HCT116 (cell line): ENCODE results near the gene HACD1. TPM values are rescaled to one million over a fixed set of nuclear protein-coding genes. Genes with fewer than 3 reads are reported as not detected.

Source experiments
- ATAC-seq: fragments of 200-7000 bp; cut with Tn5 transposase; 2 replicates; pipeline ENCODE4 v1.9.1; 2020; ENCODE audit warnings: mild to moderate bottlenecking, moderate library complexity
- BruUV-seq: library from RNA; stranded (reverse); fragments of 400-500 nt; replicated peaks from 2 replicates; lab custom pipeline; 2021; lab: Mats Ljungman, UMichigan
- CTCF ChIA-PET: fragments of 300-600 bp; sonication (Branson Sonifier 250); formaldehyde crosslinking; loops from one replicate; lab custom pipeline; 2021; ENCODE audit warnings: antibody characterized with exemption; lab: Charles Lee
- POLR2A ChIA-PET: fragments of 300-600, 350-600 bp; sonication (Branson Sonifier 250); formaldehyde crosslinking; loops from one replicate; lab custom pipeline; 2021; ENCODE audit warnings: antibody characterized with exemption; lab: Charles Lee
- RAD21 ChIA-PET, 2 experiments: fragments of 300-600 bp; sonication (Branson Sonifier 250); formaldehyde crosslinking; loops; one replicate each; lab custom pipeline; 2023; ENCODE audit warnings: low total read pairs in 2 of 2; ENCODE audit not compliant: uncharacterized antibody in 2 of 2, unreplicated experiment in 2 of 2, low non-redundant PET in 1 of 2; lab: Charles Lee
- DNase-seq: peaks from one replicate; pipeline ENCODE4 v3.0.0-alpha.2; 2010; ENCODE audit warnings: low read depth, low spot score
- H2AFZ ChIP-seq: fragments of 200-600 bp; shearing (Covaris generic), sonication (generic); 2 replicates; pipeline ENCODE4 v1.6.1; 2017; ENCODE audit warnings: low read depth, mixed run types, mixed read lengths, antibody characterized with exemption, low read length; ENCODE audit not compliant: poor library complexity, severe bottlenecking
- H3K27ac ChIP-seq: 2 replicates; pipeline ENCODE4 v1.5.1; 2012; ENCODE audit warnings: low read depth, low read length
- H3K27me3 ChIP-seq: fragments of 200-600 bp; sonication (generic); 2 replicates; pipeline ENCODE4 v1.6.1; 2016; ENCODE audit warnings: mixed run types, low read length, mixed read lengths; ENCODE audit not compliant: insufficient read depth
- H3K36me3 ChIP-seq, 2 experiments: fragments of 200-500 bp in 1 of 2; fragments of 200-600 bp in 1 of 2; sonication (Bioruptor generic) in 1 of 2; sonication (generic) in 1 of 2; 2 replicates each; pipeline versions ENCODE4 v1.5.1 to v1.6.1; 2014 to 2016; ENCODE audit warnings: low read length in 2 of 2, inconsistent platforms in 1 of 2, mixed read lengths in 1 of 2, mixed run types in 1 of 2; ENCODE audit not compliant: insufficient read depth in 2 of 2, control insufficient read depth in 1 of 2
- H3K4me1 ChIP-seq, 2 experiments: fragments of 200-600 bp in 1 of 2; sonication (generic) in 1 of 2; 2 replicates each; pipeline versions ENCODE4 v1.5.1 to v1.6.1; 2012 to 2017; ENCODE audit warnings: low read length in 2 of 2, inconsistent platforms in 1 of 2, mild to moderate bottlenecking in 1 of 2, mixed read lengths in 1 of 2, mixed run types in 1 of 2, moderate library complexity in 1 of 2; ENCODE audit not compliant: insufficient read depth in 2 of 2, control insufficient read depth in 1 of 2
- H3K4me2 ChIP-seq: fragments of 200-600 bp; sonication (generic); 2 replicates; pipeline ENCODE4 v1.6.1; 2017; ENCODE audit warnings: mixed run types, low read length, mixed read lengths
- H3K4me3 ChIP-seq, 2 experiments: fragments of 200-600 bp in 1 of 2; sonication (generic) in 1 of 2; replicated peaks in 1 of 2; 2 replicates each; pipeline ENCODE4 v1.5.1; 2011 to 2016; ENCODE audit warnings: low read length in 2 of 2, control low read depth in 1 of 2, low read depth in 1 of 2, mild to moderate bottlenecking in 1 of 2, mixed read lengths in 1 of 2, mixed run types in 1 of 2
- H3K79me2 ChIP-seq: fragments of 200-600 bp; sonication (generic); 2 replicates; pipeline ENCODE4 v1.6.1; 2017; ENCODE audit warnings: mild to moderate bottlenecking, mixed run types, low read length, moderate library complexity, mixed read lengths; ENCODE audit not compliant: insufficient read depth
- H3K9ac ChIP-seq: fragments of 200-600 bp; sonication (generic); 2 replicates; pipeline ENCODE4 v1.6.1; 2016; ENCODE audit warnings: low read length, mixed read lengths
- H3K9me2 ChIP-seq: fragments of 200-600 bp; sonication (generic), shearing (Covaris generic); 2 replicates; pipeline ENCODE4 v1.6.1; 2017; ENCODE audit warnings: mixed run types, mild to moderate bottlenecking, moderate library complexity; ENCODE audit not compliant: insufficient read depth
- H3K9me3 ChIP-seq, 2 experiments: fragments of 200-500 bp in 1 of 2; fragments of 200-600 bp in 1 of 2; sonication (Bioruptor generic) in 1 of 2; sonication (generic) in 1 of 2; 2 replicates each; pipeline ENCODE4 v1.6.1; 2014 to 2017; ENCODE audit warnings: low read length in 2 of 2, mixed read lengths in 2 of 2, inconsistent platforms in 1 of 2, low read depth in 1 of 2, mild to moderate bottlenecking in 1 of 2, mixed run types in 1 of 2, moderate library complexity in 1 of 2; ENCODE audit not compliant: control insufficient read depth in 1 of 2, insufficient read depth in 1 of 2
- H4K20me1 ChIP-seq: fragments of 200-600 bp; sonication (generic), shearing (Covaris generic); 2 replicates; pipeline ENCODE4 v1.6.1; 2017; ENCODE audit warnings: mixed run types, mild to moderate bottlenecking, moderate library complexity; ENCODE audit not compliant: insufficient read depth
- ATF3 ChIP-seq: IDR thresholded peaks from 2 replicates; pipeline ENCODE4 v1.6.1; 2012
- CBX3 ChIP-seq: IDR thresholded peaks from 2 replicates; pipeline ENCODE4 v1.6.1; 2012; ENCODE audit warnings: low read depth
- CEBPB ChIP-seq: IDR thresholded peaks from 2 replicates; pipeline ENCODE4 v1.6.1; 2012; ENCODE audit warnings: low read depth
- CTCF ChIP-seq, 3 experiments: fragments of 200-600 bp in 1 of 3; sonication (generic) in 1 of 3; IDR thresholded peaks in 2 of 3; conservative IDR thresholded peaks in 1 of 3; 2 replicates each; pipeline ENCODE4 v1.5.1; 2012 to 2017; ENCODE audit warnings: low read depth in 2 of 3, low read length in 2 of 3, antibody characterized with exemption in 1 of 3, borderline replicate concordance in 1 of 3, control low read depth in 1 of 3, mild to moderate bottlenecking in 1 of 3, mixed read lengths in 1 of 3, mixed run types in 1 of 3, moderate library complexity in 1 of 3; ENCODE audit not compliant: insufficient read depth in 1 of 3
- EGR1 ChIP-seq: IDR thresholded peaks from 2 replicates; pipeline ENCODE4 v1.6.1; 2012; ENCODE audit warnings: low read depth
- ELF1 ChIP-seq: IDR thresholded peaks from 2 replicates; pipeline ENCODE4 v1.6.1; 2012; ENCODE audit warnings: low read depth, borderline replicate concordance
- EZH2 ChIP-seq: fragments of 200-600 bp; sonication (generic); IDR thresholded peaks from 2 replicates; pipeline ENCODE4 v1.6.1; 2017; ENCODE audit warnings: antibody characterized with exemption, mixed run types
- EZH2phosphoT487 ChIP-seq: fragments of 200-600 bp; IDR thresholded peaks from 2 replicates; pipeline ENCODE4 v1.6.1; 2018; ENCODE audit warnings: antibody characterized with exemption, borderline replicate concordance
- JUND ChIP-seq: IDR thresholded peaks from 2 replicates; pipeline ENCODE4 v1.6.1; 2012
- MAX ChIP-seq: IDR thresholded peaks from 2 replicates; pipeline ENCODE4 v1.6.1; 2012
- POLR2A ChIP-seq: IDR thresholded peaks from 2 replicates; pipeline ENCODE4 v1.7.0; 2011; ENCODE audit warnings: borderline replicate concordance; ENCODE audit not compliant: insufficient read depth, insufficient read length; ENCODE audit errors: extremely low read depth
- POLR2AphosphoS5 ChIP-seq: IDR thresholded peaks from 2 replicates; pipeline ENCODE4 v1.6.1; 2011; ENCODE audit warnings: mild to moderate bottlenecking, low read depth, low read length, moderate library complexity
- RAD21 ChIP-seq: IDR thresholded peaks from 2 replicates; pipeline ENCODE4 v1.6.1; 2012; ENCODE audit warnings: low read depth, mild to moderate bottlenecking
- REST ChIP-seq: IDR thresholded peaks from 2 replicates; pipeline ENCODE4 v1.6.1; 2012; ENCODE audit warnings: low read depth
- SIN3A ChIP-seq: IDR thresholded peaks from 2 replicates; pipeline ENCODE4 v1.6.1; 2012; ENCODE audit warnings: low read depth
- SP1 ChIP-seq: IDR thresholded peaks from 2 replicates; pipeline ENCODE4 v1.6.1; 2012; ENCODE audit warnings: low read depth
- TCF7L2 ChIP-seq: IDR thresholded peaks from 2 replicates; pipeline ENCODE4 v1.7.0; 2011; ENCODE audit warnings: borderline replicate concordance, inconsistent platforms; ENCODE audit not compliant: insufficient read depth, insufficient read length; ENCODE audit errors: extremely low read depth
- YY1 ChIP-seq: IDR thresholded peaks from 2 replicates; pipeline ENCODE4 v1.6.1; 2011; ENCODE audit warnings: low read length, low read depth, moderate library complexity, mild to moderate bottlenecking; ENCODE audit not compliant: insufficient replicate concordance; ENCODE audit errors: extremely low read depth
- ZFX ChIP-seq: fragments of 450-650 bp; IDR thresholded peaks from 2 replicates; pipeline ENCODE4 v1.6.1; 2017
- ZNF274 ChIP-seq: fragments of 200-500 bp; sonication (Bioruptor generic); IDR thresholded peaks from 2 replicates; pipeline ENCODE4 v1.6.1; 2014; ENCODE audit warnings: mild to moderate bottlenecking, low read depth, low read length, inconsistent platforms
- intact Hi-C: fragments of 100-400 bp; cut with micrococcal nuclease; formaldehyde crosslinking; loops from 2 replicates; pipeline ENCODE4 v1.10.0; 2022
- total RNA-seq: library from RNA; stranded (reverse); gene quantifications from one replicate; pipeline ENCODE4 v1.2.1, GENCODE V29; 2021; ENCODE audit not compliant: unreplicated experiment

HACD1 gene
- total RNA-seq, 1 experiment from 2014 or later = 21.6 TPM

- no peak for TF ChIP-seq POLR2AphosphoS5
- no peak for TF ChIP-seq SP1
- no peak for TF ChIP-seq SIN3A
- TF ChIP-seq TCF7L2 = no peak
- TF ChIP-seq CTCF (IDR thresholded peaks at IDR 0.05 in 2 of 3, conservative IDR thresholded peaks at IDR 0.05 in 1 of 3; ENCODE audit: borderline replicate concordance in 1 of 3, insufficient read depth in 1 of 3, low read depth in 2 of 3, low read length in 2 of 3) = no peak
- no peak for TF ChIP-seq ATF3
- no peak for TF ChIP-seq ZFX
- no peak for TF ChIP-seq POLR2A
- no peak for TF ChIP-seq RAD21
- no peak for TF ChIP-seq CEBPB
- TF ChIP-seq EZH2phosphoT487 = no peak
- no peak for TF ChIP-seq EGR1
- TF ChIP-seq REST = no peak
- no peak for TF ChIP-seq EZH2
- TF ChIP-seq YY1 = no peak
- TF ChIP-seq MAX = no peak
- TF ChIP-seq JUND = no peak
- TF ChIP-seq ELF1 = no peak
- TF ChIP-seq CBX3 = no peak
- no peak for TF ChIP-seq ZNF274
- TF ChIP-seq, all 23 proteins: peak for 0
- no peak for ATAC-seq
- Histone ChIP-seq H2AFZ (no peak overlapping the region), H3K36me3 (no peaks in the 10 kb centered on the region), H3K9ac (no peak overlapping the region), H3K9me3 (no peaks in the 10 kb centered on the region), H3K27me3 (no peaks in the 10 kb centered on the region), H3K4me3 (no peak overlapping the region), H3K4me1 (no peaks in the 10 kb centered on the region), H3K4me2 (no peak overlapping the region), H3K27ac (no peak overlapping the region), H3K79me2 (no peaks in the 10 kb centered on the region), H3K9me2 (no peaks in the 10 kb centered on the region), H4K20me1 (no peaks in the 10 kb centered on the region)
- ChIA-PET CTCF (no interaction called here), POLR2A (no interaction called here), RAD21 (no interaction called here)
- intact Hi-C loops = no loop called here
- DNase-seq = no peak
- BruUV-seq = no TSS peak
These were observed 54.6 kb downstream of the HACD1 start for GRCh38 chr10:17562614-17563013.
